ENCODE measurements around the gene POLG2. TPM values are rescaled to one million over a fixed set of nuclear protein-coding genes. Genes with fewer than 3 reads are reported as not detected.
"Not testable (repeated sequence)": the region's sequence is repeated elsewhere in the genome, so short reads cannot be mapped to it uniquely, and the experiment has no call there.

POLG2 gene
- total RNA-seq, 1 experiment from 2014 or later = 1.6 TPM

GRCh38 chr17:64455993-64456885, 40.6 kb downstream of the POLG2 start:
- in situ Hi-C loops (cut with HindIII; ENCODE audit: low pct_unique_long_range_greater_than_20kb, low sequenced_read_pairs) = no loop called here
- DNase-seq (ENCODE audit: low read depth) = no peak

DNA sequence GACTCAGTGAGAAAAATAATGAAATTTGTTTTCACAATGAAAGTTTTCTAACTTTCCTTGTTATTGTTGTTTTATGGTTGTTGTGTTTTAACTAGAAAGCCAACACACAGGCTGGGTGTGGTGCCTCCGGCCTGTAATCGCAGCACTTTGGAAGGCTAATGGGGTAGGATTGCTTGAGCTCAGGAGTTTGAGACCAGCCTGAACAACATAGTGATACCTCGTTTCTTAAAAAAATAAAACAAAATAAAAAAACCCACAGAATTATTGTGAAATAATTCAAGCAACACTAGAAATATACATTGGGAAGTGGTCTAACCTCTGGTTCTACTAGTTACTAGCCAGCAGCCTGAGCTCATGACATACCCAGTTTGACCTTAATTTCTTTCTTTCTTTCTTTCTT, 47.3 kb downstream of the POLG2 start:
- DNase-seq (ENCODE audit: low read depth) = no peak
- in situ Hi-C loops (cut with HindIII; ENCODE audit: low pct_unique_long_range_greater_than_20kb, low sequenced_read_pairs) = no loop called here

DNA sequence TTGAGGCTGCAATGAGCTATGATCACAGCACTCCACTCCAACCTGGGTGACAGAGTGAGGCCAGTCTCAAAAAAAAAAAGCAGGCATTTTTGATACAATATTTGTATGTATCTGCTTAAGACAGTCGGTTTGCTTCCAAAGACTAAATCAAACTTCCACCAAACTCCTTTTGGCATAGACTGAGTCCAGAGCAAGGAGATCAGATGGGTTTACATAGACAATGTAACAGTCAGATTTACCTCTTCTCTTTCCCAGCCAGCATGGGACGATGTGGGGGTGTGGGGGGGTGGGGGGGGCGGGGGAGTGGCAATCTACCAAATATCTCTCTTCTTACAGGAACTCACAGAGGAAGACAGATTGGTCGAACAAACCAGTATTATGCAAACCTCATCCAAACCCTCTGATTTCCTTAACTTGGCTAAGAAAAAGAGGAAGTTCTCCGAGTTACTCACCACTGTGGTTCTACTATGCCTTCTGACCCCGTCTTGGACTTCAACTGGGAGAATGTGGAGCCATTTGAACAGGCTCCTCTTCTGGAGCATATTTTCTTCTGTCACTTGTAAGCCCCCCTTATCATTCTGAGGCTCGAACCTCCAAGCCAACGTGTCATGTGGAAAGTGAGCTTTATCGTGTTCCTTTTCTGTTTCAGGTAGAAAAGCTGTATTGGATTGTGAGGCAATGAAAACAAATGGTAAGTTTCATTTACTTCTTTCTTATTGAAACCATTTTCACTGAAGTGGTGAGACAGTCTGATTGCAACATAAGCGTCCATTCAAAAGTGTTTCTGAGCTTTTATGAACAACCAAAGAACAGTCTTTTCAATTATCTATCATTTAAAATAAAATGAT, 48.0 kb downstream of the POLG2 start, which contains the start of gene MILR1:
MILR1 (plus strand) TSS at position 451 of the 848 bp plus-strand sequence; CDS start at position 505, 54 bp downstream.
- DNase-seq (ENCODE audit: low read depth) = no peak
- in situ Hi-C loops (cut with HindIII; ENCODE audit: low pct_unique_long_range_greater_than_20kb, low sequenced_read_pairs) = no loop called here

DNA sequence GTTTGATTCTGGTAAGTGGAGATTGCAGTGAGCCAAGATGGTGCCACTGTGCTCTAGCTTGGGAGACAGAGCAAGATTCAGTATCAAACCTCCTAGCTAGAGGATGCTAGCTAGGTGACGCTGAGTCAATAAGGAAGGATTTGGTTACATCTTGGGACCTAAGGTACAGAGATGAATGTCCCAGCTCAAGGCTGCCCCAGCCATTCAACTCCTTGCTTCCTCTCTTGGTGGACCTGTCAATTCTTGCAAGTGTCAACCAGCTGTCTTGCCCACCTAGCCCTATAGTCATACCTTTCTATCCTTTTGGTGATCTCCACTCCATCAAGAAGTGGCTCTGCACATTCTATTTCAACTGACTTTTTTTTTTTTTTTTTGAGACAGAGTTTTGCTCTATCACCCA, 49.3 kb downstream of the POLG2 start:
- no peak for DNase-seq (ENCODE audit: low read depth)
- in situ Hi-C loops (cut with HindIII; ENCODE audit: low pct_unique_long_range_greater_than_20kb, low sequenced_read_pairs) = no loop called here

- in situ Hi-C loops (cut with HindIII; ENCODE audit: low pct_unique_long_range_greater_than_20kb, low sequenced_read_pairs) = no loop called here
- no peak for DNase-seq (ENCODE audit: low read depth)
Measured at GRCh38 chr17:64443086-64443760, 53.6 kb downstream of the POLG2 start.

GRCh38 chr17:64442541-64442971, 54.3 kb downstream of the POLG2 start:
- no peak for DNase-seq (ENCODE audit: low read depth)
- in situ Hi-C loops (cut with HindIII; ENCODE audit: low pct_unique_long_range_greater_than_20kb, low sequenced_read_pairs) = no loop called here

- in situ Hi-C loops (cut with HindIII; ENCODE audit: low pct_unique_long_range_greater_than_20kb, low sequenced_read_pairs) = no loop called here
Measured at GRCh38 chr17:64441772-64442540, 54.9 kb downstream of the POLG2 start.

DNA sequence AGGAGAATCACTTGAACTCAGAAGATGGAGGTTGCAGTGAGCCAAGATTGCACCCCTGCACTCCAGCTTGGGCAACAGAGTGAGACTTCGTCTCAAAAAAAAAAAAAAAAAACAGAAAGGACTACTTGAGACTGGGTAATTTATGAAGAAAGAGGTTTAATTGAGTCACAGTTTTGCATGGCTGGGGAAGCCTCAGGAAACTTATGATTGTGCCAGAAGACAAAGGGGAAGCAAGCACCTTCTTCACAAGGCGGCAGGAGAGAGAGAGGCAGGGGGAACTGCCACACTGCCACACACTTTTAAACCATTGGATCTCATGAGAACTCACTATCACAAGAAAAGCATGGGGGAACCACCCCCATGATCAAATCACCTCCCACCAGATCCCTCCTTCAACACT, 56.9 kb downstream of the POLG2 start:
- in situ Hi-C loops (cut with HindIII; ENCODE audit: low pct_unique_long_range_greater_than_20kb, low sequenced_read_pairs) = no loop called here
- DNase-seq (ENCODE audit: low read depth) = no peak

More at GRCh38 chr17:64441772-64442540, 54.9 kb downstream of the POLG2 start:
- DNase-seq (ENCODE audit: low read depth) = no peak

GRCh38 chr17:64439521-64439920, 57.3 kb downstream of the POLG2 start:
- in situ Hi-C loops (cut with HindIII; ENCODE audit: low pct_unique_long_range_greater_than_20kb, low sequenced_read_pairs) = not testable (repeated sequence)

DNA sequence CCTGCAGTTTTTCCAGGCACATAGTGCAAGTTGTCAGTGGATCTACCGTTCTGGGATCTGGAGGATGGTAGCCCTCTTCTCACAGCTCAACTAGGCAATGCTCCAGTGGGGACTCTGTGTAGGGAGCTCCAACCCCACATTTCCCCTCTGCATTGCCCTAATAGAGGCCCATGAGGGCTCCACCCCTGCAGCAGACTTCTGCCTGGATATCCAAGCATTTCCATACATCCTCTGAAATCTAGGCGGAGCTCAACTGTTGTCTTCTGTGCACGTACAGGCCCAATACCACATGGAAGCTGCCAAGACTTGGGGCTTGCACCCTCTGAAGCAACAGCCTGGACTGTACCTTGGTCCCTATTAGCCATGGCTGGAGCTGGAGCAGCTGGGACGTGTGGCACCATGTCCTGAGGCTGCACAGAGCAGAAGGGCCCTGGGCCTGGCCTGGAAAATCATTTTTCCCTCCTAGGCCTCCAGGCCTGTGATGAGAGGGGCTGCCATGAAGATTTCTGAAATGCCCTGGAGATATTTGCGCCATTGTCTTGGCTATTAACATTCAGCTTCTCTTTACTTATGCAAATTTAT, 58.8 kb downstream of the POLG2 start:
- DNase-seq (ENCODE audit: low read depth) = no peak
- in situ Hi-C loops (cut with HindIII; ENCODE audit: low pct_unique_long_range_greater_than_20kb, low sequenced_read_pairs) = no loop called here

More at GRCh38 chr17:64439521-64439920, 57.3 kb downstream of the POLG2 start:
- not testable (repeated sequence) for DNase-seq (ENCODE audit: low read depth)

GRCh38 chr17:64431534-64431933, 65.3 kb downstream of the POLG2 start:
- in situ Hi-C loops (cut with HindIII; ENCODE audit: low pct_unique_long_range_greater_than_20kb, low sequenced_read_pairs) = no loop called here
- no peak for DNase-seq (ENCODE audit: low read depth)

DNA sequence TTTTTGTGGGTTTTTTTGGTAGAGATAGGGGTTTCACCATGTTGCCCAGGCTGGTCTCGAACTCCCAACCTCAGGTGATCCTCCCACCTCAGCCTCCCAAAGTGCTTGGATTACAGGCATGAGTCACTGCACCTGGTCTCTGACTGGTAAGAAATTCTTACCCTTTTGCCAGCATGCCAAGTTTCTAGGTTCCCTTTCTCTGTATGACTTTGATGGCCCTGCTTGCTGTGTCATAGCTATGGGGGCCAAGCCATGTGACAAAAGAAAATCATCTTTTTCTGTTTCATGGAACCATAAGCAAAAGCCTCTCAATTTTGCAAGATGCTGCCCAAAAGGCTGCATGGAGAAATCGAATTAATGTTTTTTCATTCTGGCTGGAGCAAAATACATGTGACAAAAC, 66.8 kb downstream of the POLG2 start:
- DNase-seq (ENCODE audit: low read depth); in situ Hi-C loops (cut with HindIII; ENCODE audit: low pct_unique_long_range_greater_than_20kb, low sequenced_read_pairs): not testable (repeated sequence)

GRCh38 chr17:64428406-64428805, 68.4 kb downstream of the POLG2 start:
- in situ Hi-C loops (cut with HindIII; ENCODE audit: low pct_unique_long_range_greater_than_20kb, low sequenced_read_pairs) = no loop called here
- DNase-seq (ENCODE audit: low read depth) = no peak

Other genes starting within 250 kb of the POLG2 start
- gene TEX2, start 233.8 kb downstream of the POLG2 start, total RNA-seq (2014; rRNA removed; shearing (Covaris generic); ENCODE audit: low replicate concordance) = 8.5 and 11.5 TPM in 2 replicates
- not detected in 2 replicates for gene PECAM1, start 106.2 kb downstream of the POLG2 start, total RNA-seq (2014; rRNA removed; shearing (Covaris generic); ENCODE audit: low replicate concordance)
- gene MILR1, start 47.9 kb downstream of the POLG2 start, total RNA-seq (2014; rRNA removed; shearing (Covaris generic); ENCODE audit: low replicate concordance) = 21.9 and 35.9 TPM in 2 replicates
- gene DDX5, start 9.2 kb upstream of the POLG2 start, total RNA-seq (2014; rRNA removed; shearing (Covaris generic); ENCODE audit: low replicate concordance) = 293 and 315 TPM in 2 replicates
- gene CEP95, start 9.9 kb upstream of the POLG2 start, total RNA-seq (2014; rRNA removed; shearing (Covaris generic); ENCODE audit: low replicate concordance) = 5.6 and 16.5 TPM in 2 replicates
- gene SMURF2, start 165.3 kb upstream of the POLG2 start, total RNA-seq (2014; rRNA removed; shearing (Covaris generic); ENCODE audit: low replicate concordance) = 24.6 and 38.6 TPM in 2 replicates

Data from Caki2 (cell line).